NCI-H2227 (cell line): ENCODE results near the gene BARHL2.

Source experiments
- DNase-seq: peaks from one replicate; lab custom pipeline; 2025; ENCODE audit not compliant: unreplicated experiment; lab: John Stamatoyannopoulos, UW

Gene BARHL2

DNA sequence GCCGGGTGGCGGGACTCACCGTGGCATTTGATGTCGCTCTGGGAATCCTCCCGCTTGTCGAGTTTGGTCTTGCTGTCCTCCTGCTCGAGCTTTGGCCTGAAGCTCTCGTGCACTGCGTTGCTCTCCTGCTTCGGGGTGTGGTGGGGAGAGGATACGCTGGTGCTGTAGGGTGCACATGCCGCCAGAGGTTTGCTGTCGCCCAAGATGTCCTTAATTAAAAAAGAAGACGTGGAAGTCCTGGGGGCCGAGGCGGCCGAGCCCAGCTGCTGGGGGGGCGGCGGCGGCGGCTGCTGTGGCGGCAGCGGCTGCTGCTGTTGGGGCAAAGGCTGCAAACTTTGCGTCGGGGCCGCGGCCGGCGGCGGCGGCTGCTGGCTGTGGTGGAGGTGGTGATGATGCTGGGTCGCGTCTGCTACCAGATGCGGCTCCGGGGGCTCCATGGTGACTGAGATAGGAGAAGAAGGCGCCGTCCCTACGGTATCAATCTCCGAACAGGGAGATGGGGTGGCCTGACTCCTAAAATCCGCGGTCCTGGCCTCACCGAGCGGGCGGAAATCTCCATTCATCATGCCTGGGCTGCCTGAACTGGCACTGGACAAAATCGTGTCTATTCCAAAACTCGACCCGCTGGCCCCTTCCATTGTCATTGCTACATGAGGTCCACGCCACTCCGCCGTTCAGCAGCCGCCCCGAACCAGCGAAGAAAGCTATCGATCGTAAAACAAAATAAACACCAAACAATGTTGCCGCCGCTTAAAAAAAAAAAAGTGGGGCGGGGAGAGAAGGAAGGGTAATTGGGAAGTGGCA, at the start of gene BARHL2:
TSS of gene BARHL2 (minus strand) at position 751 of the 804 bp plus-strand sequence. CDS start at position 644, 107 bp downstream.
- DNase-seq: no peak

DNA sequence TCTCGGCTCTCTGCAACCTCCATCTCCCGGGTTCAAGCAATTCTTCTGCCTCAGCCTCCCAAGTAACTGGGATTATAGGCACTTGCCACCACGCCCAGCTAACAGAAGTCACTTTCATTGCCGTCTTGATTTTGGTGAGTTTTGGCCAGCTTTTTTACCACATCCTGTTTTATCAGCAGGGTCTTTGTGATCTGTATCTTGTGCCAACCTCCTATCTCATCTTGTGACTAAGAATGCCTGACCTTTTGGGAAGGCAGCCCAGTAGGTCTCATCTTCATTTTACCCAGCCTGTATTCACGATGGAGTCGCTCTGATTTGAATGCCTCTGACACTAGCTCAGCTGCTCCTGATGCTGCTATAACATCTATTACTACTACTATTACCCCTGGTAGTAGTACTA, 46.8 kb upstream of the BARHL2 start:
- no peak for DNase-seq

DNA sequence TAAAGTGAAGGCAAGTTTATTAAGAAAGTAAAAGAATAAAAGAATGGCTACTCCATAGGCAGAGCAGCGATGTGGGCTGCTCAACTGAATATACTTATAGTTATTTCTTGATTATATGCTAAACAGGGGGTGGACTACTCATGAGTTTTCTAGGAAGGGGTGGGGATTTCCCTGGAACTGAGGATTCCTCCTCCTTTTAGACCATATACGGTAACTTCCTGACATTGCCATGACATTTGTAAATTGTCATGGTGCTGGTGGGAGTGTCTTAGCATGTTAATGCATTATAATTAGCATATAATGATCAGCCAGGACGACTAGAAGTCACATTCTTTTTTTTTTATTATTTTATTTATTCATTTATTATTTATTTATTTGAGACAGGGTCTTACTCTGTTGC, 46.4 kb upstream of the BARHL2 start:
- no peak for DNase-seq

DNA sequence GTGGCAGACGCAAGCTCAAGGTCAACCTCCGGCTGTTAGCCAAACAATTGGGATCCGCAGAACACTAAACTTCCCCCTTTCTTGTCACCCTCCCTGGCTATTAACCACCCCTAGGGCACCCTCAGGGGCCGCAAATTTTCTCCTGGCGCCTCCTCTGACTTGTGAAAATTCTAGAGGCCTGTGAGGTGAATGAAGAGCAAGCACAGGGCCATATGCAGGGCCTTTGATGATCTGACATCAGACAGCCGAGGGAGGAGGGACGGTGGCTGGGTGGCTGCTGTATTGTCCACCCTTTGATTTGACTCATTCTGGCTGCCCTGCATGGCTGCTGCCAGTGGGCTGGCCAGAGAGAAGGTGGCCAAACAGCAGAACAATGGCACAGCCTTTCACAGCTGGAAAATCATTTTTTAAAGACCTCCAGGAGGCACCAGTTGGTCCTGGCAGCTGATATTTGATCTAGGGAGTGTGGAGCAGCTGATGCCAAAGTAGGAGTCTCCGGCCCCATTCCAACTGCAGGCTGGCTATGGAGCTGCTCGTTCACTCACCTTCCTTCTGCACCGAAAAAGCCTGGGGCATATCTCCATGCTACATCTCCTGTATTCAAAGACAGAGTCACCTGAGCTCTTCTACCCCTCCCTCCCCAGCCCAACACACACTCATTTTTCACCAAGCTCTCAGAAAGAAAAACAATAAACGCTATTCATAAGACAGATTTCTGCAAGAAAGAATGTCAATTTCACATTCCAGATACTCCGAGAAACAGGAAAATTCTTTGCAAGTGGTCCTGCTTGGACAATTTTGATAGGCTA, 44.9 kb upstream of the BARHL2 start:
- peak; percentile 22 for DNase-seq

DNA sequence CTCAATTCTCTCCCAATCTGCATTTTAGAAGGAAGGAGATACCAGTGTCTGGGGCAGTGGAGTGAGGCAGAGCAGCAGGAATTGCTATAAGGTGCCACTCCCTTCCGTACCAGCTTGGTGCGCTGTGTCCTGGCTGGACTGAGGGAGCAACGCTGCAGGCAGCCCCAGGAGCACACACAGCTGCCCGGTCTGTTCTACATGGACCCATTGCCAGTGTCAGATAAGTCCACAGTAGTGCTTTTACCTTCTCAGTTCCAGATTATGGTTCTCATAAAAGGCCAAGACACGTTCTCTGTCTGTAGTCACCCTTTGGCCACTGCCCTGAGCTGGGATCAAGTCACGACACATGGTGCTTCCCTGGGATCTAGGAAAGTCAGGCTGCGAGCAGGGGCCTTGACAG, 44.1 kb upstream of the BARHL2 start:
- no peak for DNase-seq

DNA sequence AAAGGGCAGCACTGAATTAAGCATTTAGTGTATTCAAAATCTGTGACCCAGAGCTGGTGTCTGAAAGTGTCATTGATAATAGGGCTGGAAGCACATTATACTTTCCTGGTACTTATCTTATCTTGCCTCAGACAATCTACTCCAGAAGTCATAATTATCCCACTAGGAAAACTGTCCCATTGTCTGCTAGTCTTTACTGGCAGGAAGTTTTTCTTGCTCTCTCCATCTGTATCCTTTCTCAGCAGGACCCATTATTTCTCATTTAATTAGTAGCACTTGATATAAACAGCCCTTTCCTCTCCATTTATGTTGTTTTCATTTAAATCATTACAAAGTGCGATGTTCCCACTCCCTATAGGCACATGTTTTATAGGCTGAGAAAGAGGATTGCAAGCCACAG, 36.5 kb upstream of the BARHL2 start:
- DNase-seq: peak; percentile 71

DNA sequence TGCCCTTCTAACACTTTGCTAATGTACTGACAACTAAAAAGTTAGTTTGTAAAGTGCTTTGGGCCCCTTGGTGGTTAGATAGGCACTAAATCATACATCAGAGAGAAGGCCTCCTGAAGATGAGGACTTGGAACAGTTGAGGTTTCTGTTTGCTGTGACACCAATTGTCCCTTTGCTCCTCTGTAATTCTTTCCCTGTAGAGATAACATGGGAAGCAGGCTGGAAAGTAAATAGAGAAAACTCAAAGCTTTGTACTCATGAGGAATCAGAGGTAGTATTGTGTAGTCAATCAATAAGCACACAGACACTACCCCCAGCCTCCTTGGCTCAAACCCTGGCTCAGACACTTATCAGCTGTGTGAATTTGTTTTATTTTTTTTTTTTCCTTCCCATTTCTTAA, 31.6 kb upstream of the BARHL2 start:
- no peak for DNase-seq

DNA sequence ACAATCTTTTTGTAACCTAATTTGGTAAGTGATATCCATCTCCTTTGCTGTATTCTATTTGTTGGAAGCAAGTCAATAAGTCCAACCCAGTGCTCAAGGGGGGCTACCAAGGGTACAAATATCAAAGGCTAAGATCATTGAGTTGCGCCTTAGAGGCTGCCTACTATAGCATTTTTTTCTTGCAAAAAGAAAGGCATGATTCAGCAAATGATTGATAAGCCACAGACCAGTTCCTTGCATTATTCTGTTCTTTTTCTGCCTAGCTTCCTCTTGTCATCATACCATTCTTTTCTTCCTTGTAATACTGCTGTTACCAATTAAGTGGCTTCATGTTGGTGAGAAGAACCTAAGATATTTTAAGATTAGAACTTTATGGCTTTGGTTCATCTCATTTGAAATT, 29.8 kb upstream of the BARHL2 start:
- no peak for DNase-seq

DNA sequence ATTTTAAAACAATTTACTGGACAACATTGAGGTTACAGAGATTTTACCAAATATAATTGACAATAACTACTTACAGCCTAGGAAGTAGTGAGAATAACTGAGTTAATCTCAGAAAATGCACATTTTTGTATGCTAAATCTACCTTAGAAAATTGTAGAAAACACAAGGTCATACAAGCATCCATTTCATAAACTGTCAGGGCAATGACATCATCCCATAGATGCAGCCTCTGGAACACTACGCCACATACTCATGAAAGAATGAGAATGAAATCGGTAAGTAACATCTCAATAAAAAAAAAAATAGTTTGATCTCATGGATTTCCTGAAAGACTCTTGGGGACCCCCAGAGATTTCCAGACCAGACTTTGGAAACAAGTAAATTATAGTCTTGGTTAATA, 28.9 kb upstream of the BARHL2 start:
- DNase-seq: no peak

GRCh38 chr1:90732136-90732535, 15.0 kb upstream of the BARHL2 start:
- DNase-seq: no peak

DNA sequence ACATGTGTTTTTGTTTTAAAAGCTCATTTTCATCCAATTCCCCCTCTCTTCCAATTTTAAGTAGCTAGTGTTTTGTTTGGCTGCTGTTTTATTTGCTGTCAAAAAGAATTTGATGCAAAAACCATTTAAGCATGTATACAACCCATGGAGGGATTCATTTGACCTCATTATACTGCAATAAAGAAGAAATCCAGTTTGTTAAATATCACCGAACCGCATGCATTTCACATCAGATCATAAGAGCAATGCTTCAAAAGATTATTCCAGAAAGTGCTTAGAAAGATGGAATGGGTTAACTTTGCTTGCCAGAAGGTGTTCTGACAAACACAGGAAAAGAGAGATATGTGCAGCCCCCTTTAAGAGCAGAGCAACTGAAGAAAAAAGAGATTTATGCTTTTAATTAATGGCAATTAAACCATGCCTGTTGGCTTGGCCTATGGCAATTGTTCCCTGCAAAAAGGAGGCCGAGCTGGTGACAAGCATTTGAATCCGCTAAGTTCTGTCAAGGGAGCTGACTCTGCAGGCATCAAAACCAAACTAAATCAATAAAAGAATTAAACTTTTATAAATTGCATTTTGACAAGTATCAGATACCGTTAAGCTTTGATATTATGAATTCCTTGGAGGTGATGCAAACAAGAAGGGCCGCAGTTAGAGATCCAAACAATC, 14.4 kb upstream of the BARHL2 start:
- no peak for DNase-seq

DNA sequence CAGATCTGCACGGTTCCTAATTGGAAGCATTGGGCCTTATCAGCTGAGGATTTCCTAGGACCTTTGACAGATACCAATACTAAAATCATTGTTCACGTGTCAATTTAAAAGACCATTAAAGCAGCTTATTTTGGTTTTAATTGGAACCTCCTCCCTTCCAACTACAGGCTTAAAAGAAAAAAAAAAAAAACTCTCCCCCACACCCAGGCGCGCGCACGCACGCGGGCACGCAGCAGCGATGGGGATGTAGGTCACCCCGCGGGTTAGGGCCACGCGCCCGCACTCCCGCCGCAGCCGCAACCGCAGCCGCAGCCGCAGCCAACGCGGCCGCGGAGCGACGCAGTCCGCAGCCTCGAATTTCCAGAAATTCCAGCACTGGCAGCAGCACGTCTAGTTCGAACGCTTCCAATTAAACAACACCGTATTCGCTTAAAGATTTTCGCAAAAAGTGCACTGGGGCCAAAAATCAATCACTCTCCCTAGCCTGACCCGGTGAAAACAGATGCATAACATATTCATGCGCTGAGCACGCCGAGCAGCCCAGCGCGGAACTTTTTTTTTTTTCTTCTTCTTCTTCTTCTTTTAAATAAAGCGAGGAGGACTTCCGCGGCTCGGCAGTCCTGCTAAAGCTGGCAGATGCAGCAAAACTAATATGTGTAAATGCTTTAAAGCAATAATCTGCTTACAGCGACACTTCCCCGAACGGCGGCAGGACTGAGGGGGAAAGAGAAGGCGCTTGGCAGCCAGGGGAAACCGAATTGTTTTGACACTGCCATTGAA, 13.3 kb upstream of the BARHL2 start:
- peak; percentile 61 for DNase-seq

- peak; percentile 59 for DNase-seq
These were observed 12.6 kb upstream of the BARHL2 start for GRCh38 chr1:90729504-90730242.

- no peak for DNase-seq
These were observed 11.6 kb upstream of the BARHL2 start for GRCh38 chr1:90728502-90729287.

DNA sequence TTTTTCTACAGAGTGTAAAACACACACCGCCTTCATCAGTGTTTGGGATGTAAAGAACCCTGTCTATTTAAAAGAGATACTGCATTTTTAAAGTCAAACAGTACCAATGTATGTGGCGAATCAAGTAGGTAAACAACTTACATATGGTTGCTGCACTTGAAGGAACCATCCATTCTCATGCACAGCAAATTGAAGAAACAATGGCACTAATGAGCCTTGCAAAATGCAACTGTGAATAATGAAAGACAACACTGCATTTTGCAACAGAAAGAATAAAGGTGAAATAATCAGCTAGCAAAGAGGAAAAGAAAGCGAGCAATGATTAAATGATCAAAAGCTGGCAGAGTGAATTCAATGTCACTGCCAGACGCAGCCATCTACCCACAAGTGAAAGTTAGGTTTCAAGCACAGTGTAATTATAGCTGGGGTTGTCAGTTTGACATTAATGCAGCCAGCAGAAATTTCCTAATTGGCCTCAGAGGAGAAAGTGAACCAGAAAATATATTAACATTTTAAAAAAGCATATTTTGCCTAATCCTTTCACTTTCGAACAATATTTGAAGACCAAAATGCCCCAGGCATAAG, 10.9 kb upstream of the BARHL2 start:
- DNase-seq: no peak

GRCh38 chr1:90726986-90727480, 9.9 kb upstream of the BARHL2 start:
- no peak for DNase-seq

DNA sequence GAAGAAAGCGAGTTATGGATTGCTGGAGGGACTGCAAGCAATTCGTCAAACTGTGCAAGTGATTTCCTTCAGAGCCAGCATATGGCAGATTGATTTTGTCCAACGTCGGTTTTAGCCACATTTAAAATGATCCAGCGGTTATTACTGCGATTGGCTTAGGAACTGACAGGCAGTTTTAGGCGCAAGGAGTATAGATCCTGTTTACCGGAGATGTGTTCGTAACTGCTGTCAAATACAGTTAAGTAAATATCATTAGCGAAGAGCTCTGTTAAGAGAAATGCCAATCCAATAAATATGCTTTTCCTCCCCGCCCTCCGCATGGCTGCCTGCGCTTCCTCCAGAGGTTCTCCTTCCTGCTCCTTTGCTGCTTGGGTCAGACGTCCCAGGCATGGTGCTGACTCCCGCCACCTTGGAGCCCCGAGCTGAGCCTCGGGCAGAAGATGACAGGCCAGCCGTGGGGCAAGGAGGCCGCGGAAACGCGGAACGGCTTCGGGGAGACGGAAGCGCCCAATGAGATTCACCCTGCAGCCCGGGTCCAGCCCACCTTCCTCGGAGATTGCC, 9.4 kb upstream of the BARHL2 start:
- no peak for DNase-seq

GRCh38 chr1:90725657-90726424, 8.7 kb upstream of the BARHL2 start:
- no peak for DNase-seq
